HG03095 (cell line): ENCODE data around the gene DUSP2.
A peak's percentile ranks its signal among the peaks of the same experiment; 100 is the strongest.

Experiments used
- ATAC-seq: cut with Tn5 transposase; IDR thresholded peaks from one replicate; pipeline ENCODE4 v1.9.1; 2021; ENCODE audit warnings: moderate library complexity; ENCODE audit not compliant: unreplicated experiment

DUSP2 gene, protein sequence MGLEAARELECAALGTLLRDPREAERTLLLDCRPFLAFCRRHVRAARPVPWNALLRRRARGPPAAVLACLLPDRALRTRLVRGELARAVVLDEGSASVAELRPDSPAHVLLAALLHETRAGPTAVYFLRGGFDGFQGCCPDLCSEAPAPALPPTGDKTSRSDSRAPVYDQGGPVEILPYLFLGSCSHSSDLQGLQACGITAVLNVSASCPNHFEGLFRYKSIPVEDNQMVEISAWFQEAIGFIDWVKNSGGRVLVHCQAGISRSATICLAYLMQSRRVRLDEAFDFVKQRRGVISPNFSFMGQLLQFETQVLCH

DNA sequence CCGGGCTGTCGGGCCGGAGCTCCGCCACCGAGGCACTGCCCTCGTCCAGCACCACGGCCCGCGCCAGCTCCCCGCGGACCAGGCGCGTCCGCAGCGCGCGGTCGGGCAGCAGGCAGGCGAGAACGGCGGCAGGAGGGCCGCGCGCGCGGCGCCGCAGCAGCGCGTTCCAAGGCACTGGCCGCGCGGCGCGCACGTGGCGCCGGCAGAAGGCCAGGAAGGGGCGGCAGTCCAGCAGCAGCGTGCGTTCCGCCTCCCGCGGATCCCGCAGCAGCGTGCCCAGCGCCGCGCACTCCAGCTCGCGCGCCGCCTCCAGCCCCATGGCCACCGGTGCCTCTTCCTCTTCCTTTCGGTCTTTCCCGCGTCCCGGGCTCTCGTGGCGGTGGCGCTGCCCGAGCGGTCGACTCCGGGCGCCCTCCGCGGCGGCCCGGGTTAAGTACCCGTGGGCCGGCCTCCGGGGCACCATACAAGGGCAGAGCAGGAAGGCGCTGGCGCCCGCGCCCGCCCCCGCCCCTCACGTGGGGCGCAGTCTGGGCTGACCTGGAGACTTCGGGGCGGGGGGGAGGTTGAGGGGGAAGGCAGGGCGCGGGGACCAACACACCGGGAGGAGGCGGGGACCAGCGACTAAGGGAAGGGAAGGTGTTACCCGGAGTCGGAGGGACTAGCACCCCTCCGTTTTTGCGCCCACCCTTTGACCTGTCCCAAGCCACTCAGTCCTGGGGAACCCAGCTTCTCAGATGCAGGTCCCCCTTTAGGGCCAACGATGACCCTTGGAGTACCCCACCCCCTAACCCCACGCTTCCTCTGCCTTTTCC is at the start of gene DUSP2:
Gene DUSP2, minus strand, starts transcription at position 405 of the 812 bp plus-strand sequence. Its CDS starts 86 bp downstream, at position 319.
- ATAC-seq = peak; percentile 42

DNA sequence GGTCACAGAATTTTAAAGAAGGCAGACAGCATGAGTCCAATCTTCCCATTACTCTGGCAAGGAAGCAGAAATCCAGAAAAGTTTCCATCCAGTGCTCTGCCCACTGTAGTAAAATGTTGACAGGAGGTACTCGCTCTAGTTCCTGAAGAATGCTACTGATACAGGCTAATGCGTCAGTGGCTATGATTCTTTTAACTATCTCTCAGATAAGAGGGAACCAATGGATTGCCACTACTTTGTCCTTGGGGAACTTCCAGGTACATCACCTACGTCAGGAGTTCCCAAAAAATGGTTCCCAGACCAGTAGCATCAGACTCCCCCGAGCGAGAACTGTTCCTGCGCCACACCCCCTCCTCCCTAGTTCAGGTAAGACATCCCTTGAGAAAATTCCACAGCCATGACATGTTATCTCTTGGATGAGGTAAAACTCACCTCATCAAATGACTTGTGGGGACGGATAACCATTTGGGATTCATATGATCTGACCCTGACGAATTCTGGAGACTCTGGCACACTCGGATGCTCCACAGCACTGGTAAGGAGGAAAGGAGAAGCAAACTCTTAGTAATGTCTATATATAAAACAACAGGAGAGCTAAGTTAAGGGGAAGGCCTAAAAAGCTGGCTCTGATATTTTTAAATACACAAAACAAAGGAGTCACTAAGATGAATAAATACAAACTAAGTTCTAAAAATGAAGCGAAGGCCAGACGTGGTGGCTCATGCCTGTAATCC is 46.9 kb upstream of the DUSP2 start:
- no peak for ATAC-seq

DNA sequence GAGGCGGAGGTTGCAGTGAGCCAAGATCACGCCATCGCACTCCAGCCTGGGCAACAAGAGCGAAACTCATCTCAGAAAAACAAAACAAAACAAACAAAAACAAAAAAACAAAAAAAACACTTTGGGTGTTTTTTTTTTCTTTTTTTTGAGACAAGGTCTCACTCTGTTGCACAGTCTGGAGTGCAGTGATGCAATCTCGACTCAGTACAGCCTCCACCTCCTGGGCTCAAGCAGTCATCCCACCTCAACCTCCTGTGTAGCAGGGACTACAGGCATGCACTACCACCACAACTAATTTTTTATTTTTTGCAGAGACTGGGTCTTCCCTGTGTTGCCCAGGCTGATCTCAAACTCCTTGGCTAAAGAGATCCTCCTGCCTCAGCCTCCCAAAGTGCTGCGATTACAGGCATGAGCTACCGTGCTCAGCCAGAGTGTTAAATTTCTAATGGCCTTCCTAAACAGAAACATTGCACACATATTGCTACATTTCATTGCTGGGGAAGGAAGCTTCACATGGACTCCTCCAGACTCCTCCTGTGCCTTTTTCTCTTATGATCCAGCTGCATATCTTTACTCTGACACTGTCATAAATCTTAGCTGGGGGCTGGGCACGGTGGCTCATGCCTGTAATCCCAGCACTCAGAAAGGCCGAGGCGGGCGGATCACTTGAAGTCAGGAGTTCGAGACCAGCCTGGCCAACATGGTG is 43.7 kb upstream of the DUSP2 start:
- no peak for ATAC-seq

DNA sequence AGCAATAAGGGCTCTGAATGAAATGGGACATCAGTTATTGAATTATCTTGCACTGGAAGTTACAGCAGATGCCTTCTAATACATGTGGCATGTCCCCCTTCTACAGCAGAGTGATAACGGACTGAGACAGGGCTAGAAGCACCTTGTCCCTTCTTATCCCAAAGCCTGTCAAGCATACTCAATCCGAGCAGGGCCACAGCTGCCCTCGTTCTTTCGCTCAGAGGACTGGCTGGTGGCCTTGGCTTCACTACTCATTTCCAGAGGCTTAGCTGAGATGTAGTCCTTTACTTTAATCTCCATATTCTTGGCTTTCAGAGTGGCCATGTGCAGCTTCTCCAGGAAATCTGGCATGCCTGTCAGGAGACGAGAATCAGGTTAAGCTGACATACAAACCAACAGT is 41.3 kb upstream of the DUSP2 start:
- ATAC-seq = no peak

DNA sequence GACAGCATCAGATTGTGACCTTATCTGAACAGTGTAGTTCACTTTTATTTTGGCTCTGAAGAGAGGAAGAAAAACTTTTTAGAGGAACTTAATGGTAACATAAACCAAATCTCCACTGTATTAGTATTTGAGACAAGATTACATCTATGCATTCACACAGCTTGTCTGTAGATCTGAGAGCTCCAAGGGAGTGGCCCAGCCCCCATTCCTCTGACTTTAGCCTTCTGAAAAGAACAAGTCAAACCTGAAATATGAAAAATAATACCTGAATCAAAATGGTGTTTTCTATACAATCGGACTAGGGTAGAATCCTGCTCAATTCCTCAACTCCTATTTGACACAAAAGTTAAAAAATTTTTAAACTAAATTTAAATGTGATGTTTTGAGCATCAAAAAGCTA is 40.3 kb upstream of the DUSP2 start:
- ATAC-seq = no peak

DNA sequence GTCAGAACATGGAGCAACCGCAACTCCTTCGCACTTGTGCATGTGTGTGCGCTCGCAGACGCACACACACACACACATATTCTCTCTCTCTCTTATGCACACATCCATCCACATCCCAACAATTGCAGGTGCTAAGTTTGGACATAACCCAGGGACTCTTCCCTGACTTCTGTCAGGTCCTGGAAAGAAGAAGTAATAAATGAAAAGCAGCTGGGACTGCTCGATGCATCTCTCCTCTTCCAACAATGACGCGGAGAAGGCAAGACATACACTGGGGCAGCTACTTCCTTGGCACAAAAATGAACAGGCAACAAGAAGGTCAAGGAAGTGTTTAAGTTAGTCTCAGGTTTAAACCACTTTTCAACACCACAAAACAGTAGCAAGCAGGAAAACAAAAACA is 39.7 kb upstream of the DUSP2 start:
- ATAC-seq = no peak

DNA sequence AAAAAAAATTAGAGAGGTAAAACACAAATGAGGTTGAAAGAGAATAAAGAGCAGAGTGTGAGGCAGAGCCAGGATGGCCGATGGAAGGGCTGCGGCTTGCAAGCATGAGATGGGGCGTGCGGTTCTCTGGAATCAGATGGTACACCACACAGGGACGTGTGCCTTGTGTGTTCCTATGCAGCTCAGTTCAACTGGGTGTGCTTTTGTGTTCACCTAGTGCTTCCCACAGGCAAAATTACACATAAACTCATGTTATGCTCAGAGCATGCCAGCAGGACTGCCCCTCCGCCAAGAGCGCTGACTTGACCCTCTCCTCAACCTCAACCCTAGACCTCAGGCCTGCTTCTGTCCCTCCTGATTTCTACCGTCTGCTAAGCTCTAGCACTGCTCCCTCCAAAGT is 38.9 kb upstream of the DUSP2 start:
- ATAC-seq = no peak

DNA sequence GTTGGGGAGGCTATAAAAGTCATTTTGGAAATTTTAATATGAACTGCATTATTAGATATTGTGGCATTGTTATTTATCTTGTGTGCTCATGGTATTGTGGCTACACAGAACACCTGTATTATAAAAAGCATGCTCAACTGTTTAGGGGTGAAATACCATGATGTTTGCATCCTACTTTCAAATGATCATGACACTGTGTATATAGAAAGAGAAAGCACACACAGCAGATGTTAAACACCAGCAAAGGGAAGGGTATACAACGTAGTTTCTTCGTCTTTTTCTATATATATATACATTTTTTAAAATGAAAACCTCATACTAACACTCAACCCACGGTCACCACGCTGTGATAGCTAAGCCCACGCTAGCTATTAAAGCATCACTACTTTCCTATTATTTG is 36.3 kb upstream of the DUSP2 start:
- ATAC-seq = no peak

DNA sequence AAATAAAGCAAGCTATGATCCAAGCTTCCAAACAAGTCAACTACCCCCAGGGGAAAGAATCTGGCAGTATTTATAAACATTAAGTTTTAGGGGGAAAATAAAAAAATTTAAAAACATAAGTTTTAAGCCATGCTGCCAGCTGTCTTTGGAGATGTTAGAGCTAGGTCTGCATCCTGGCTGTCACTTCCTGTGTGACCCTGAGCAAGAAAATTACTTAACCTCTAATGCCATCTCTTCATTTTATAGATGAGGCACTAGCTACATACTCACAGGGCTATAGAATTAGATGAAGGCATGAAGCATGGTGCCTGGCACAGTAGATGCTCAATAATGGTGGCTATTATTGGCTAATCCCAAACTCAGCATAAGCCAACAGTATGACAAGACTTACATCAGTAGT is 35.3 kb upstream of the DUSP2 start:
- no peak for ATAC-seq

DNA sequence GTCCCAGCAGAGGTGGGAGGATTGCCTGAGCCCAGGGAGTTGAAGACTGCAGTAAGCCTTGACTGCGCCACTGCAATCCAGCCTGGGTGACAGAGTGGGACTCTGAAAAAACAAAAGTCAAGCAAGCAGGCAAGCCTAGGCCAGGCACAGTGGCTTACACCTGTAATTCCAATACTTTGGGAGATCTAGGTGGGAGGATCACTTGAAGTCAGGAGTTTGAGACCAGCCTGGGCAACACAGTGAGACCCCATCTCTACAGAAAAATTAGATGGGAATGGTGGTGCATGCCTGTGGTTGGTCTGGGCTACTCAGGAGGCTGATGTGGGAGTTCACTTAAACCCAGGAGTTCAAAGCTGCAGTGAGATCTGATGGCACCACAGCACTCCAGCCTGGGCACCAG is 34.8 kb upstream of the DUSP2 start:
- ATAC-seq = no peak

DNA sequence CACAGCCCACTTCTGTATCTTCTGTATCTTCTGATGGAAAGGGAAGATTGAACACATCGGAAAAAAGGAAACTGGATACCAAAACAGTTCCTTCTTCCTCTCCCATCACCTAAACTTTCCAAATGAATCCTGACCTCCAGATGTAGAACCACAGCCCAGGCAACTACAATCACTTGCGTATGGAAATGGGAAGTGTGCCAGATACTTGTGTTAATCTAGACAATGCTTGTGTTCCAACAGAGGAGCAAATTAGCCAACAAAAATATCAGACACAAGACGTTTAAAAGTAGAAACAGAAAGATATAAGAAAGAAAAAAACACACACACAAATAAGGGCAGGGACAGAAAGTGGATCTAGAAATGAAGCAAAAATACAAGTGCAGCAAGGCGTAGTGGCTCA is 31.4 kb upstream of the DUSP2 start:
- no peak for ATAC-seq

DNA sequence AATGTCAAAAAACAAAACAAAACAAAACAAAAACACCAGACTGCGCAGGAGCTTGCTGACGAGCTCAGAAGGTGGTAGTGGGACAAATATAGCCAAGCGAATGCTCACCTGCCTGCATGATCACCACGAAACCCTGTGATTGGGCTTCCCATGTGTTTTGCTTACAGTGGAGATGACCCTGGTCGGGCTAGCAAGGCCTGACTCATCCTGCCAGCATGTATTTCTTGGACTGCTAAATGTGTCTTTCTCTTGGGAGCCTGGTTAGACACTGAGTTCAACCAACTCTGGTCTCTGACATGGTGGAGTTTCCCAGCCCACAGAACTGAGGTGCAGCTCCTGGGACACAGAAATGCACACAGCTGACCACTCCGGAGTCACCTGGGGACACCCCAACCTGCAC is 30.7 kb upstream of the DUSP2 start:
- no peak for ATAC-seq

DNA sequence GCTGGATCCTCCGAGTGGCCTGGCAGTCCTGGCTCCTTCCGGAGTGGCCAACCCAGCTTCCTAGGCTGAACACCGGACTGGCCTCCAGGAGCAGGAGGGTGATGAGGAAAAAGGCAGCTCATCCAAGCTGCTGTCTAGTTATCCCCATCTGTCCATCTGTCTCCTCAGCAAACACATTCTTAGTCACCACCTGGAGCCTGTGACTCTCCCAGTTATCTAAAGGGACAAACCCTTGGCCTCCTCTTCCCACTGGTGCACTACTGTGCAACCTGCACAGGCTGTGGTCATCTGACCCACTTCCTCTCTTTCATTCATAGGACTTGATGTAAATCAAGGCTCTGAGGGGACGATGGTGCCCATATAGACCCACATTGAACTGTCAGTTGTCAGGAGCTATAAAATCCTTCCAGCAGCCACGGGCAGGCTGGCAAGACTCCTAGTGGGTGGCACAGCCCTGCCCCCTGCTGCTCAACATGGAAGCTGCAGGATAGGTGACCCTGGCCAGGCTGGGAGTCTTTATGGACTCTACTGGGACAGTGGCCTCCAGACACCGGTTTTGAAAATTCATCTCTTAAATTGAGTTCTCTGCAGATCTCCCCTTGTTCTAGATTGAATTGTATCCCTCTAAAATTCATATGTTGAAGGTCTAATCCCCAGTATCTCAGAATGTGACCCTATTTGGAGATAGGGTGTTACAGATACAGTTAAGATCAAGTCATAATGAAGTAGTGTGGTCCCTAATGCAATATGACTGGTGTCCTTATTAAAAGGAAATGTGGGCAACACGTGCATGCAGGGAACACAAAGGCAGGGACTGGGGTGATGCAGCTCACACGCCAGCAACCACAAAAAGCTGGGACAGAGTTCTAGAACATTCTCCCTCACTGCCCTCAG is 29.3 kb upstream of the DUSP2 start:
- peak; percentile 84 for ATAC-seq

DNA sequence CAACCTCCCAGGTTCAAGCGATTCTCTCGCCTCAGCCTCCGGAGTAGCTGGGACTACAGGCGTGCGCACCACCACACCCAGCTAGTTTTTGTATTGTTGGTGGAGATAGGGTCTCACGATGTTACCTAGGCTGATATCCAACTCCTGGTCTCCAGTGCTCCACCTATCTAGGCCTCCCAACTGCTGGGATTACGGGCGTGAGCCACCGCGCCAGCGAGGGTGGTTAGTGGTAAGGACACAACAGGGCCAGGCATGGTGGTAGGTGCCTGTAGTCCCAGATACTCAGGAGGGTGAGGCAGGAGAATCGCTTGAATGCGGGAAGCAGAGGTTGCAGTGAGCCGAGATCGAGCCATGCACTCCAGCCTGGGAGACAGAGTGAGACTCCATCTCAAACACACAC is 26.6 kb upstream of the DUSP2 start:
- no peak for ATAC-seq

DNA sequence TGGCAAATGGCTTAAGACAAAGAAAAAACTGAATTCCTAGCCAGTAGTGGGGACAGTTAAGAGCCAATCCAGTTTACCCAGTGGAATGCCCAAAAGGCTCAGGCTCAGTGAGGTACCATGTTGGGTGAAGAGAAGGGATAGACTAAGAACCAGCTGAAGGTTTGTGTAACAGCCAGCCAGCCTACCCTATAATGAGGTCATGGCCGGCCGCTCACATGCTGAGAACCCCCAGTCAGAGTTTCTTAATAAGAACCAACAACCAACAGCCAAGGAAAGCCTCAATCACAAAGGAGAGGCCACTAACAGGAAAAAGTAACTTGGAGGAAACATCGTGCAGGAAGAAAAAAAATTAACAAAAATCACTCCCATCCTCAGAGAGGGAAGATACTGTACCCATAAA is 25.4 kb upstream of the DUSP2 start:
- no peak for ATAC-seq

DNA sequence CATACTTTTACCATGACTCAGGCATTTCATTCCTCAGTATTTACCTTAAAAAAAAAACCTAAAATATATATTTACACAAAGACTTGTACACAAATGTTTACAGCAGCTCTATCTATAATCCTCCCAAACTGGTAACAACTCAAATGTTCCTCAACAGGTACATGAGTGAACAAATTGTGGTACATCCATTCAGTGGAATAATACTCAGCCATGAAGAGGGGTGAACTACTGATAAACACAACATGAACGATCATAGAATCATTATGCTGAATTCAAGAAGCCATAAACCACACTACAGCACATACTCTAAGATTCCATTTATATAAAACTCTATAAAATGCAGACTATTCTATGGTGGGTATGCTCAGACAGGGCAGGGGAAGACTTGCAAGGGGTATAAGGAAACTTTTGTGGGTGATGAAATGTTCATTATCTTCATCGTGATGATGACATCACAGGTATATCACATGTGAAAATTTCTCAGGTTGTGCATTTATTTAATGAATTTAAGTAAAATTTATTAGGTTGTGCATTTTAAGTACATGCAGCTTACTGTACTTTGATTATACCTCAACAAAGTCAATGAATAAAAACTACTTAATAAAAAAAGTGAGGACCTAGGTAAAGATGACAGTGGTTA is 24.7 kb upstream of the DUSP2 start:
- no peak for ATAC-seq

DNA sequence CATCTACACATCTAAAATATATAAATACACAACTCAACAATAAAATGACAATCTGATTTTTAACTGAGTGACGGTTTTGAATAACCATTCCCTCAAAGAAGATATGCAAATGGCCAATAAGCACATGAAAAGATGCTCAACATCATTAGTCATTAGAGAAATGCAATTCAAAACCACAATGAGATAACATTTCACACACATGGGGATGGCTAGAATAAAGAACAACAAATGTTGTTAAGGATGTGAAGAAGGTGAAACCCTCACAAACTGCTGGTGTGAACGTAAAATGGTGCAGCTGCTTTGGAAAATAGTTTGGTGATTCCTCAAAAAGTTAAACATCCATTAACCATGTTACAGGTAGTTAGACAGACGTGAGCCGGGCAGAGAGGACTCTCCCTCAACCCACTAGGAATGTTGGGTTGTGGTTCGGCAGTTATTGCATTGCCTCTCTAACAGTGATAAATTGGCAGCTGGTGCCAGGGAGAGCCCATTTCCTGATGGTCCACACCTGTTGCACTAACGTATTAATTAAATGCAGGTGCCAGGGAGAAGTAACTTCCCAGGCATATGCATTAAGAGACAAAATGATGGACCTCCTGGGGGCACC is 22.3 kb upstream of the DUSP2 start:
- no peak for ATAC-seq

DNA sequence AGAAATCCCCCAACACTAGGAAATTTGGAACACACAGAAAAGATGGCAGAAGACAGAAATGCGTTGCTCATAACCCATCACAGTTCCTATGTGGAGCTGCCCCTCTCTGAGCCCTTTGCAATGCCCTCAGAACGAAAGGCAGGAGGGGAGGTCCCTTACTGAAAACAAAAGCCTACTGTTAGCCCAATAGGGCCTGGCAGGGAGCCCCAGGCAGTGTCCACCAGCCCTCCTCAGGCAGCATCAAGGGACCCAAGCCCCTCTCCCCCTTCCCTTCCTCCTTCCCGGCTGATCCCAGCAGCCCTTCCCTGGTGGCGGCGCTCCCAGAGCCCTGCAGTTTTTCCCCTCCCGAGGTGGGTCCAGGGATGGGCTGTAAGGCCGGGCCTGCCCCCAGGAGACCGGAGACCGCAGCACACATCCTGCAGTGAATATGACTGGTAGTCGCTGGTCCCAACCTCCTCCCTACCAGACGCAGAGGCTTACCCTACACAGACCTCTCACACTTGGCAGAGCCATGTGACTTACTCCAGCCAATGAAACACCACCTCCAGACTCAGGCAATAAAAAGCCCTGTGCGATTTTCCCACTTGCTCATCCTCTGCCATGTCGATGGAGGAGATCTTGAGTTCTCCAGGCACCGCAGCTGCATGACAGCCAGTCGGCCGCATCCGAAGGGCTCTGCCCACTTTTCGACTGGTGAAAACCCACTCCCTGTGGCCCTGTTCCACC is 19.4 kb upstream of the DUSP2 start:
- peak; percentile 73 for ATAC-seq
